Fibroblast of the aortic adventitia (primary cell): Measurements from ENCODE around the gene CYP26A1. TPM values are rescaled to one million over a fixed set of nuclear protein-coding genes. Genes with fewer than 3 reads are reported as not detected.

Source experiments
- DNase-seq: peaks from one replicate; pipeline ENCODE4 v3.0.0-alpha.2; 2010; ENCODE audit warnings: low read depth
- H3K4me3 ChIP-seq: 2 replicates; pipeline ENCODE4 v1.5.1; 2011; ENCODE audit warnings: low read depth, mild to moderate bottlenecking, control low read depth, low read length, moderate library complexity
- CTCF ChIP-seq: IDR thresholded peaks from 2 replicates; pipeline ENCODE4 v1.5.1; 2011; ENCODE audit warnings: mild to moderate bottlenecking, low read length, control low read depth, inconsistent platforms; ENCODE audit not compliant: insufficient read depth
- total RNA-seq: library from RNA; depleted of rRNA; stranded (reverse); fragments of >200 nt; gene quantifications from 2 replicates; pipeline ENCODE4 v1.2.3, GENCODE V29; 2012; ENCODE audit warnings: low replicate concordance

The CYP26A1 gene
- total RNA-seq, 1 donor: not detected

DNA sequence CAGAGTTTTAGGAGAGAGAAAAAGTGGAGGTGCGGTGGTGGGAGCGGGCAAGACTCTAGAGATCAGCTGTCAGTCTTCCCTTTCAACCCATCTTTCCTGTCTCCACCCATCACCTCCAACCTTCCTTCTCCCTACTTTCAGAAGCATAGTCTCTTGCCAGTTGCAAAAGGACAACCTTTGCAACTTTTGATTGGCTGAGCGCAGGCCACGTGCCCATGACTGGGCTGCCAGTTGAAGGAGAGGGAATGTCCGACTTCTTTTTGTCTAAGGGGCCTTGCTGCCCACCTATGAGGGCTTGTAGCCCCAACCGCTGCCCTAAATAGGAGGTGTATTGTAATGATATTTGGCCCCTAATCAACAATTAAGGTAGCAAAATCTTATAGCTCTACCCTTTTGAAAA lies 12.6 kb downstream of the CYP26A1 start:
- no peak overlapping the region for H3K4me3 ChIP-seq
- no peak for TF ChIP-seq CTCF
- DNase-seq: no peak

- no peak for DNase-seq
- H3K4me3 ChIP-seq: no peak overlapping the region
- TF ChIP-seq CTCF: no peak
Measured at GRCh38 chr10:93087846-93088245, 14.2 kb downstream of the CYP26A1 start.

DNA sequence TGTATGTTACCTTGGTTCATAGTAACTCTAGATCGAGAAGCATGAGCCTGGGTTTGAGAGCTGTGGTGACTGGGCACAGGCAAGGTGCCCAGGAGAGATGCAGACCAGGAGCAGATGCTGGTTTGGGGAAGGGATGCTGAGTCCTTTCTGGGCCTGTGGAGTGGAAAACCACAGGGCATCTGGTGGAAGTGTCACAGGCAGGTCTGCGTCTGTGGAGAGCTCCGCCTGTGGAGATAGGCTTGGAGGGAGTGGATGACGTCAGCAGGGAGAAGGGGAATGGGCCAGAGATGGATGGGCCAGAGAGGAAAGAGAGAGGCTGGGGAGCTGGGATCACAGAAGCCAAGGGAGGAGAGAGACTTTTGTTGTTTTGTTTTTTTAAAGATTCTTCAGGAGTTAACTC lies 14.8 kb downstream of the CYP26A1 start:
- DNase-seq: no peak
- H3K4me3 ChIP-seq: no peak overlapping the region
- no peak for TF ChIP-seq CTCF

- no peak for DNase-seq
- H3K4me3 ChIP-seq: no peak overlapping the region
- TF ChIP-seq CTCF: no peak
Measured at GRCh38 chr10:93090619-93091018, 16.9 kb downstream of the CYP26A1 start.

- H3K4me3 ChIP-seq: no peak overlapping the region
- no peak for TF ChIP-seq CTCF
- no peak for DNase-seq
Measured at GRCh38 chr10:93091960-93092359, 18.3 kb downstream of the CYP26A1 start.

DNA sequence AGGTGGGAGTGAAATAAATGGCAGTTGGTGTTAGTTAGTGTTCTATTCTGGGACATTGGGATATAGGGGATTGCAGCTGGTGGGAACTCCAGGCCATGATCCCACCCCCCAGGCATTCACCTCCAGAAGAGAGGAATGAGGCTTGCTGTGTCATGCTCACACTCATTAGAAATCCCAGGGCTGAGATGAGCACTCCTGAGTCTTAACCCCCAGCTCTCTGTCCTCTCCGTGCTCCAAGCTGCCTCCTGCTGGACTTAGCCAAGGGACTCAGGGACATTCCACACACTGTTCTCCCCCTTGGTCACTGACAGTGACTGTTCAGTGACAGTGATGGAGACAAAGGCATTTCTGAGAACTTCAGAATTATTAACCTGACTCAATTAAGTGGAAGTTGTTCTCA lies 21.5 kb downstream of the CYP26A1 start:
- TF ChIP-seq CTCF: no peak
- DNase-seq: no peak
- H3K4me3 ChIP-seq: no peak overlapping the region

- DNase-seq: no peak
- TF ChIP-seq CTCF: no peak
- H3K4me3 ChIP-seq: no peak overlapping the region
Measured at GRCh38 chr10:93096901-93097300, 23.2 kb downstream of the CYP26A1 start.
